ENCODE data around the gene SPOCK2. TPM values are rescaled to one million over a fixed set of nuclear protein-coding genes. Genes with fewer than 3 reads are reported as not detected.
A peak's percentile ranks its signal among the peaks of the same experiment; 100 is the strongest.

SPOCK2 gene
- total RNA-seq, 4 donors from 2014 or later: 2.6 to 8.1 (median 5.0) TPM

DNA sequence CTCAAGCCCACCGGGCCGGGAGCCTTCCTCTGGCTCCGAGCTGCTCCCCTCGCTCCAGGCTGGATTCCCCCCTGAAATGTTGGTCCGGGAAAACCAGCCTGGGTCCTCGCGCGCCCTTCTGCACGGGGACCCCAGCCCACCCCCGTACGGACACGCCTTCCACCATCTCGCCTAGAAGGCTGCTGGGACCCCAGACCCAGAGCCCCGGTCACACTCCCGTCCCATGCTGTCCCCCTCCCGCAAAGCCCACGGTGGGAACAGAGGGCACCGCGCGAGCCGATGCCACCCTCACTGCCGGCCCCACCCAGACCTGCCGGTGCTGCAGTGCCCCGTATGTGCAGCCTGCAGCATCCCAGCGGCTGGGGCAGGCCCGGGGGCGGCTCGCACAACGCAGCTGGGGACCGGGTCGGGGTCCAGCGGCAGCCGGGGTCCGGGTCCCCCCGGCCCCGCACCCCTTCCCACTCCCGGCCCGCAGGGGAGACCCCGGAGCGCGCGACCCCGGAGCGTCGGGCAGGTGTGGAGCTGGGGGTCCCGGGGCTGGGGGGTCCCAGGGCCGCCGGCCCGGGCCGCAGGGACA is 871 bp downstream of the SPOCK2 start:
- Histone ChIP-seq H3K9me3 (no peaks in the 10 kb centered on the region), H3K27ac (peak overlapping the region; percentile 50 to 72 (median 66)), H3K4me3 (peak overlapping the region; percentile 34 to 65 (median 52)), H3K4me1 (peaks cover 18 to 35% (median 20%) of the 10 kb centered on the region in 3 donors), H3K27me3 (peaks cover 11 to 37% (median 18%) of the 10 kb centered on the region in 4 donors), H3K36me3 (peaks cover 0 to 6% (median 0%) of the 10 kb centered on the region in 3 donors)
- TF ChIP-seq, protein P1, sequence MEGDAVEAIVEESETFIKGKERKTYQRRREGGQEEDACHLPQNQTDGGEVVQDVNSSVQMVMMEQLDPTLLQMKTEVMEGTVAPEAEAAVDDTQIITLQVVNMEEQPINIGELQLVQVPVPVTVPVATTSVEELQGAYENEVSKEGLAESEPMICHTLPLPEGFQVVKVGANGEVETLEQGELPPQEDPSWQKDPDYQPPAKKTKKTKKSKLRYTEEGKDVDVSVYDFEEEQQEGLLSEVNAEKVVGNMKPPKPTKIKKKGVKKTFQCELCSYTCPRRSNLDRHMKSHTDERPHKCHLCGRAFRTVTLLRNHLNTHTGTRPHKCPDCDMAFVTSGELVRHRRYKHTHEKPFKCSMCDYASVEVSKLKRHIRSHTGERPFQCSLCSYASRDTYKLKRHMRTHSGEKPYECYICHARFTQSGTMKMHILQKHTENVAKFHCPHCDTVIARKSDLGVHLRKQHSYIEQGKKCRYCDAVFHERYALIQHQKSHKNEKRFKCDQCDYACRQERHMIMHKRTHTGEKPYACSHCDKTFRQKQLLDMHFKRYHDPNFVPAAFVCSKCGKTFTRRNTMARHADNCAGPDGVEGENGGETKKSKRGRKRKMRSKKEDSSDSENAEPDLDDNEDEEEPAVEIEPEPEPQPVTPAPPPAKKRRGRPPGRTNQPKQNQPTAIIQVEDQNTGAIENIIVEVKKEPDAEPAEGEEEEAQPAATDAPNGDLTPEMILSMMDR (IDR thresholded peaks at IDR 0.05): no peak
- TF ChIP-seq POLR2A (IDR thresholded peaks at IDR 0.05): no peak
- intact Hi-C loops (cut with DNase I): no loop called here
- no peak for DNase-seq
- WGBS, 2 donors: no CpG with 5 or more reads among the region's 50 CpGs

DNA sequence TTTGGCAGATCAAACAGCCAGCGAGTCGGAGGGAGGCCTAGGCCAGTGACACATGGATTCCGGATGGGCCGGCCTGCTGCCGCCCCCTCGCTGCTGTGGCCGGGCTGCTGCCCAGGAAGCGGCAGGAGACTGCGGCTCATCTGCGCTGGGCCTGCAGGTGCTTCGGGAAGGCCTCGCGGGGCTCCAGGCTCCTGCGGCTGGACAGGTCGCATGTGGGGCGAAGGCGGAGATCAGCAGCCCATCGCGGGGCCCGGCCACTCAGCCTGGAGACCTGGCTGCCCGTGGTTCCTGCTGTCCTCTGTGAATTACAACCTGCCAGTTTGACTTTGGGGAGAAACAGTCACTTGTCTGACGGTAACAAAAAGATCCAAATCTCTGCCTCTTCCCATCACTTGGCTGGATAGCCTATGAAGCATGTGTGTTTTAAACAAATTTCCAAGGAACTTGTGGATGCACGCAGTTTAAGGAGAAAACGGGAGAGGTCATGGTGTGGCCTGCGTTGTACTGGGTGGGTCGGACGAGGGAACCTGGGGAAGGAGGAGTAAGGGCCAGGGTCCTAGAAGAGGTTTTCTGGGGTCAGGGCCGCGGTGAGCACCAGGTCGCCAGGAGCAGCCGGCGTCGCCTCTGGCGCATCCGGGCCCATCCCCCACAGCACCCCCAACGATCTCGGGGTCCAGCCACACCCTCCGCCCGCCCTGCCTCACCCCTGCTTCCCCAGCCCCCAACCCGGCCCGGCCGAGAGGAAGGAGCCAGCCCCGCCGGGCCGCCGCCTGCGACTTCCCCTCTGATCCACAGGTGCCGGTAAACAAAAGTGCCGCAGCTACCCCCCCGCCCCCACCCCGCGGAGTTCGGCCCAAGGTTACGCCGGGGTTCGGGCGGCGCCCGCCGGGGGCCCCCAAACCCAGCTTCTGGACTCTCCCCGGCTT is 1.6 kb downstream of the SPOCK2 start:
- no peaks in the 10 kb centered on the region for H3K36me3 ChIP-seq
- H3K9me3 ChIP-seq: no peaks in the 10 kb centered on the region
- peaks cover 11 to 37% (median 18%) of the 10 kb centered on the region in 4 donors for H3K27me3 ChIP-seq
- no peak for DNase-seq
- WGBS, 2 donors: 34 to 72% methylated on average over 15 to 16 of the region's 61 CpGs
- peaks cover 18 to 42% (median 20%) of the 10 kb centered on the region in 3 donors for H3K4me1 ChIP-seq
- TF ChIP-seq POLR2A (IDR thresholded peaks at IDR 0.05): peak in 1 of 4 donors; percentile 37
- TF ChIP-seq, protein P1 (IDR thresholded peaks at IDR 0.05): no peak
- intact Hi-C loops (cut with DNase I): no loop called here
- peak overlapping the region; percentile 50 to 72 (median 66) for H3K27ac ChIP-seq
- peak overlapping the region; percentile 34 to 65 (median 52) for H3K4me3 ChIP-seq

DNA sequence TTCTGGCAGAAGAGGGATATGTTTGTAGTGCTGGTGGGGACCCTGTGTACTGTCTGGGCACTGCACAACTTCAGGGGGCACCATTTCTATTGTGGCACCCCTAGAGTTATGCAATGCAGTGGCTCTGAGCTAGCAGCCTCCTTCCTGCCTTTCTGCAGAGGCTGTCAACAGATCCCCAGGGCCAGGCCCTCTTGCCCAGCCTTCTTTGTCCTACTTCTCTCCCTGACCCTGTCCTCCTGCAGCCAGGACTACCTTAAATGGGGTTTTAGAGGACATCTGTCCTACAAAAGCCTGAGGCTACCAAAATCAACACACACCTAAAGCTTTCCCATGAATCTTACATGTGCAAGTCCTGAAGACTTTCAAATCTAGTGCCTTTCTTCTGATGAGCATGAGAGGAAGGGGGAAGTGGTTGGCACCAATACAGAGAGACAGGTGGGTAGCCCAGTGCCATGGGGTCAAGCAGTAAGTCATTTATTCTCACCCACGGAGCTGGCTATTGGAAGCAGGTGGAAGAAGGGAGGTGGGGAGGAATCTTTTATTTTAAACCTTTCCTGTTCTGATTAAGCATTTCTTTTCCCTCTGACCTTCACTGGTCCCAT is 2.4 kb downstream of the SPOCK2 start:
- no peaks in the 10 kb centered on the region for H3K36me3 ChIP-seq
- peaks cover 11 to 37% (median 18%) of the 10 kb centered on the region in 4 donors for H3K27me3 ChIP-seq
- H3K4me1 ChIP-seq: peaks cover 18 to 43% (median 20%) of the 10 kb centered on the region in 3 donors
- no peaks in the 10 kb centered on the region for H3K9me3 ChIP-seq
- intact Hi-C loops (cut with DNase I): no loop called here
- TF ChIP-seq POLR2A (IDR thresholded peaks at IDR 0.05): no peak
- H3K4me3 ChIP-seq: peak overlapping the region in 2 of 4 donors; percentile 56 to 65
- H3K27ac ChIP-seq: peak overlapping the region in 2 of 4 donors; percentile 50 to 72
- 33 to 67% methylated on average over 1 of the region's 1 CpG for WGBS, 2 donors
- no peak for DNase-seq

DNA sequence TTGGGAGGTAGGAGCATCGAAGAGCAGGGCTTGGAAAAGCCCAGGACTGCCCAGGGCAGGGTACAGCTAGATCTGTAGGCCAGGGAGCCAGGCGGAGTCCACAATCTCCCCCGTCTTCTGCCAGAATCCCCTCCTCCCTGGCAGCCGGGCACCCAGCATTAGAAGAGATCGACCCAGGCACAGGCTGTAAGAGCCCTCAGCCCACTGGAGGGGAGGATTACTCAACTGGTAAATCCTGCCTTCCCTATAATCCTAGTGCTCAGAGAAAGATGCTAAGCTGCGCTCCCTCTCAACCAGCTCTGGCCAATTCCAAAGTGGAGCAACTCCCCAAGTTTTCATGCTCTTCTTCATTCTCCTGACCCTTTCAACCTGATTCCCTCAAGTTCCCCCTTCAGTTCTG is 3.2 kb downstream of the SPOCK2 start:
- H3K4me3 ChIP-seq: no peak overlapping the region
- TF ChIP-seq, protein P1 (IDR thresholded peaks at IDR 0.05): no peak
- TF ChIP-seq POLR2A (IDR thresholded peaks at IDR 0.05): no peak
- DNase-seq: no peak
- WGBS, 2 donors: 94 to 96% methylated on average over 6 of the region's 6 CpGs
- peaks cover 11 to 37% (median 18%) of the 10 kb centered on the region in 4 donors for H3K27me3 ChIP-seq
- H3K4me1 ChIP-seq: peaks cover 18 to 47% (median 20%) of the 10 kb centered on the region in 3 donors
- no peaks in the 10 kb centered on the region for H3K36me3 ChIP-seq
- no peak overlapping the region for H3K27ac ChIP-seq
- no peaks in the 10 kb centered on the region for H3K9me3 ChIP-seq
- intact Hi-C loops (cut with DNase I): no loop called here

DNA sequence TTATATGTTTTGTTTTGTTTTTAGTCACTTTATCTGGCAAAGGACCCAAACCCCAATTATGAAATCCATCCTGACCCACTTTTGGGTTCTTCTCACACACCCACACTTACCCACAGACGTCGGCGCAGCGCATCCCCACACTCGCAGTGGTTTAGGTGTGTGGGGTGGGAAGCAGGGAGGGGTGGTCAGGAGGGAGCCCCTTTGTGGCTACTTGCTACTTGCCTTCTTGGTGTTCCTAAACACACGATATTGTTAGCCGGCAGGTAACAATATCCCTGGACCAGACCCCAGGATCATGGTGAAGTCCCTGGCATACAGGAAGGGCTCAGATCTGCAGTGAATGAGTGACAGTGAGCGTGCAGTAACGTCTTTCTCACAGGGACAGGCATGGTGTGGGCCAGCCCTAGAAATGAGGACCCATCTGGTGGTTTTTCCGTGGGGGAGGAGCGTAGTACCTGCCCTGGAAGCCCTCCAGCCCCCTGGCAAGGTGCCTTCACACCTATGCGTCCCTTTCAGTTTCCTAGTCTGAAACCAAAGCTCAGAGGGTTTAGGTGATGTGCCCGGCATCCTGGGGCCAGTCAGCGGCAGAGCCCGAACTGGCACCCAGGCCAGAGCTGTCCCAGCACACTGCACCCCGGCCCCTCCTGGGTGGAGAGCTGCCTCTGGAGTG is 4.4 kb downstream of the SPOCK2 start:
- Histone ChIP-seq H3K4me1 (peaks cover 18 to 46% (median 20%) of the 10 kb centered on the region in 3 donors), H3K27ac (no peak overlapping the region), H3K4me3 (no peak overlapping the region), H3K9me3 (no peaks in the 10 kb centered on the region), H3K27me3 (peaks cover 11 to 33% (median 18%) of the 10 kb centered on the region in 4 donors), H3K36me3 (no peaks in the 10 kb centered on the region)
- 83 to 92% methylated on average over 9 to 10 of the region's 16 CpGs for whole genome bisulfite sequencing, 2 donors
- TF ChIP-seq, protein P1 (IDR thresholded peaks at IDR 0.05): no peak
- TF ChIP-seq POLR2A (IDR thresholded peaks at IDR 0.05): no peak
- intact Hi-C loops (cut with DNase I): no loop called here
- DNase-seq: no peak
